Smooth muscle cell (in vitro differentiated cells): ENCODE measurements around the gene POLR2E. TPM values are rescaled to one million over a fixed set of nuclear protein-coding genes. Genes with fewer than 3 reads are reported as not detected.

ENCODE experiments used
- DNase-seq: peaks from one replicate; lab custom pipeline; 2025; ENCODE audit not compliant: unreplicated experiment; lab: John Stamatoyannopoulos, UW
- H2AFZ ChIP-seq: fragments of 200-600 bp; sonication (generic); 2 replicates; pipeline ENCODE4 v1.6.0; 2016; ENCODE audit warnings: antibody characterized with exemption, low read depth, mild to moderate bottlenecking
- H3F3A ChIP-seq: fragments of 200-600 bp; sonication (generic); 2 replicates; pipeline ENCODE4 v1.6.0; 2017; ENCODE audit warnings: antibody characterized with exemption, low read depth
- H3K27ac ChIP-seq: fragments of 200-600 bp; sonication (generic); 2 replicates; pipeline ENCODE4 v1.5.1; 2016; ENCODE audit warnings: low read depth, mild to moderate bottlenecking
- H3K27me3 ChIP-seq: fragments of 200-600 bp; sonication (generic); 2 replicates; pipeline ENCODE4 v1.6.1; 2016; ENCODE audit warnings: low read depth, mild to moderate bottlenecking
- H3K36me3 ChIP-seq: fragments of 200-600 bp; sonication (generic); 2 replicates; pipeline ENCODE4 v1.5.1; 2016; ENCODE audit warnings: low read depth
- H3K4me1 ChIP-seq: fragments of 200-600 bp; sonication (generic); 2 replicates; pipeline ENCODE4 v1.5.1; 2016; ENCODE audit warnings: low read depth
- H3K4me2 ChIP-seq: fragments of 200-600 bp; sonication (generic); 2 replicates; pipeline ENCODE4 v1.6.0; 2016; ENCODE audit warnings: mild to moderate bottlenecking
- H3K4me3 ChIP-seq: fragments of 200-600 bp; sonication (generic); 2 replicates; pipeline ENCODE4 v1.5.1; 2016; ENCODE audit warnings: mild to moderate bottlenecking
- H3K79me2 ChIP-seq: fragments of 200-600 bp; sonication (generic); 2 replicates; pipeline ENCODE4 v1.6.0; 2016; ENCODE audit warnings: low read depth, mild to moderate bottlenecking
- H3K9ac ChIP-seq: fragments of 200-600 bp; sonication (generic); 2 replicates; pipeline ENCODE4 v1.6.0; 2016; ENCODE audit warnings: low read depth
- H3K9me3 ChIP-seq: fragments of 200-600 bp; sonication (generic); replicated peaks from 2 replicates; pipeline ENCODE4 v1.5.1; 2016; ENCODE audit warnings: low read depth
- H4K20me1 ChIP-seq: fragments of 200-600 bp; sonication (generic); 2 replicates; pipeline ENCODE4 v1.6.0; 2016; ENCODE audit warnings: low read depth
- WGBS: methylation state at CpG from one replicate; pipeline ENCODE4 v1.1.7; 2016; ENCODE audit warnings: low lambda C conversion rate; 5-methylcytosine and 5-hydroxymethylcytosine counted together
- polyA plus RNA-seq: library from polyadenylated mRNA; unstranded; fragments of >200 nt; fragmentation: Nextera tagmentation; extraction: Ambion mirVana; gene quantifications from 2 replicates; pipeline ENCODE4 v1.2.1, GENCODE V29; 2016
- total RNA-seq: library from RNA; depleted of rRNA; stranded (reverse); fragments of >200 nt; gene quantifications from 2 replicates; pipeline ENCODE4 v1.2.3, GENCODE V29; 2014
- TF ChIP-seq, protein P1 (sequence below): fragments of 200-600 bp; sonication (generic); IDR thresholded peaks from 2 replicates; pipeline ENCODE4 v1.5.1; 2017; ENCODE audit warnings: borderline replicate concordance, mild to moderate bottlenecking, antibody characterized with exemption; ENCODE audit not compliant: insufficient read depth, poor library complexity, severe bottlenecking

Gene POLR2E
- total and polyA plus RNA-seq, 2 experiments from 2014 or later: 114 to 235 TPM

DNA sequence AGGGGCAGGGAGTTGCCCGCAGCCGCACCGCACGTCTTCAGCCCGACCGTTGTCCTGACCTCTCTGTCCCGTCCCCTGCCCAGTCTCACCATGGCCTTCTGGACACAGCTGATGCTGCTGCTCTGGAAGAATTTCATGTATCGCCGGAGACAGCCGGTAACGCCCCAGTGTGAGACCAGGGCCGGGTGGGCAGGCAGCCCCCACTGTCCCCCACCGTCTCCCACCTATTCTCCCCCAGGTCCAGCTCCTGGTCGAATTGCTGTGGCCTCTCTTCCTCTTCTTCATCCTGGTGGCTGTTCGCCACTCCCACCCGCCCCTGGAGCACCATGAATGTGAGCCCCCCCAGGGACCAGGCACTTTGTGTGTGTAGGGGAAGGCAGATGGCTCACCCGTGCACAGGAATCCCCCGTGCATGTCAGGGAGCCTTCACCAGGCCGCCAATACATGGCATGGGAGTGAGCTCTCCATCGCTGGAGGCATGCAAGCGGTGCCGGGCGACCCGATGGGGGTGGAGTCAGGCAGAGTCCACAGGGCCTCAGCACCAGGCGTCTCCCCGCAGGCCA, 53.8 kb downstream of the POLR2E start:
- Histone ChIP-seq H3K27ac (no peak overlapping the region), H4K20me1 (peaks cover 33% of the 10 kb centered on the region), H3F3A (no peaks in the 10 kb centered on the region), H3K36me3 (no peaks in the 10 kb centered on the region), H3K9ac (no peak overlapping the region), H3K9me3 (no peaks in the 10 kb centered on the region), H3K4me3 (peak overlapping the region; percentile 54), H3K79me2 (no peaks in the 10 kb centered on the region), H3K4me1 (peaks cover 6% of the 10 kb centered on the region), H2AFZ (no peak overlapping the region), H3K4me2 (peak overlapping the region; percentile 87), H3K27me3 (no peaks in the 10 kb centered on the region)
- TF ChIP-seq, protein P1, sequence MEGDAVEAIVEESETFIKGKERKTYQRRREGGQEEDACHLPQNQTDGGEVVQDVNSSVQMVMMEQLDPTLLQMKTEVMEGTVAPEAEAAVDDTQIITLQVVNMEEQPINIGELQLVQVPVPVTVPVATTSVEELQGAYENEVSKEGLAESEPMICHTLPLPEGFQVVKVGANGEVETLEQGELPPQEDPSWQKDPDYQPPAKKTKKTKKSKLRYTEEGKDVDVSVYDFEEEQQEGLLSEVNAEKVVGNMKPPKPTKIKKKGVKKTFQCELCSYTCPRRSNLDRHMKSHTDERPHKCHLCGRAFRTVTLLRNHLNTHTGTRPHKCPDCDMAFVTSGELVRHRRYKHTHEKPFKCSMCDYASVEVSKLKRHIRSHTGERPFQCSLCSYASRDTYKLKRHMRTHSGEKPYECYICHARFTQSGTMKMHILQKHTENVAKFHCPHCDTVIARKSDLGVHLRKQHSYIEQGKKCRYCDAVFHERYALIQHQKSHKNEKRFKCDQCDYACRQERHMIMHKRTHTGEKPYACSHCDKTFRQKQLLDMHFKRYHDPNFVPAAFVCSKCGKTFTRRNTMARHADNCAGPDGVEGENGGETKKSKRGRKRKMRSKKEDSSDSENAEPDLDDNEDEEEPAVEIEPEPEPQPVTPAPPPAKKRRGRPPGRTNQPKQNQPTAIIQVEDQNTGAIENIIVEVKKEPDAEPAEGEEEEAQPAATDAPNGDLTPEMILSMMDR: no peak
- WGBS: 55% methylated on average over 25 of the region's 26 CpGs
- DNase-seq: no peak

DNA sequence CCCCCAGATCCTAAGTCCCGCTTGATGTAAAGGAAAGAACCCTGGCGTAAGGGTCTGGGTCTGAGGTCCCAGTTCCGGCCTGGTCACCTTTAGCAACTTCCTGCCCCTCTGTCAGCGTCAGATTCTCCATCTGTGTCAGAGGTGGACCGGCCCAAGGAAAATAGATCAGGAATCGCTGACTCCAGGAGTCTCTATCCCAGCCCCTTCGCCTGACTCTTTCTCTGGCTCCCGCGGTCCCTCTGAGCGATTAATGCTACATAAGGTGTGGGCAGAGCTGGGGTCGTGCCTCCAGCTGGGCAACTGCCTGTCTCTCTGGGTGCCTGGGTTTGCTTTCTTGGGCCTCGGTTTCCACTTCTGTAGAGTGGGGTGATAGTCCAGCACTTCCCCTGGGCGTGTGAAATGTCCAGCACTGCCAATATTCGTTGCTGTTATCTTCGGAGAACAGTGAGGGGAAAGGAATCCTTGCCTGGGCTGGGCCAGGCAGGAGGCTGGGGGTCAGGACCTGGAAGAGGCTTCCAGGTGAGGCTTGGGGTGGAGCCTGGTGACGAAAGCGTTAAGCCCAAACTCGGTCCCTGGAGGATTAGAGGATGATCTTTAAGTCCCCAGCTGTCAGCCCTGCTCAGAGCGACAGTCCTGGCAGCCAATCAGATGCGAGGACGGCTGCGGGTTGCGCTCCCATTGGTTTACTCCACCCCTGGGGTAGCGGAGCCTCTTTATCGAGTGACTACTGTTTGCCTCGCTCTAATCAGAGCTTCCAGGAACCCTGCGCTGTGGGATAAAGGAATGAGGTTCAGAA, 54.5 kb downstream of the POLR2E start:
- no peak overlapping the region for H3K27ac ChIP-seq
- DNase-seq: peak; percentile 38
- TF ChIP-seq, protein P1: no peak
- no peak overlapping the region for H3K9ac ChIP-seq
- no peak overlapping the region for H2AFZ ChIP-seq
- H3K36me3 ChIP-seq: no peaks in the 10 kb centered on the region
- peak overlapping the region; percentile 87 for H3K4me2 ChIP-seq
- H3K4me3 ChIP-seq: peak overlapping the region; percentile 54
- WGBS: 9% methylated on average over 27 of the region's 27 CpGs
- no peaks in the 10 kb centered on the region for H3K27me3 ChIP-seq
- H3K79me2 ChIP-seq: peaks cover 5% of the 10 kb centered on the region
- H3K9me3 ChIP-seq: no peaks in the 10 kb centered on the region
- peaks cover 6% of the 10 kb centered on the region for H3K4me1 ChIP-seq
- no peaks in the 10 kb centered on the region for H3F3A ChIP-seq
- peaks cover 40% of the 10 kb centered on the region for H4K20me1 ChIP-seq

DNA sequence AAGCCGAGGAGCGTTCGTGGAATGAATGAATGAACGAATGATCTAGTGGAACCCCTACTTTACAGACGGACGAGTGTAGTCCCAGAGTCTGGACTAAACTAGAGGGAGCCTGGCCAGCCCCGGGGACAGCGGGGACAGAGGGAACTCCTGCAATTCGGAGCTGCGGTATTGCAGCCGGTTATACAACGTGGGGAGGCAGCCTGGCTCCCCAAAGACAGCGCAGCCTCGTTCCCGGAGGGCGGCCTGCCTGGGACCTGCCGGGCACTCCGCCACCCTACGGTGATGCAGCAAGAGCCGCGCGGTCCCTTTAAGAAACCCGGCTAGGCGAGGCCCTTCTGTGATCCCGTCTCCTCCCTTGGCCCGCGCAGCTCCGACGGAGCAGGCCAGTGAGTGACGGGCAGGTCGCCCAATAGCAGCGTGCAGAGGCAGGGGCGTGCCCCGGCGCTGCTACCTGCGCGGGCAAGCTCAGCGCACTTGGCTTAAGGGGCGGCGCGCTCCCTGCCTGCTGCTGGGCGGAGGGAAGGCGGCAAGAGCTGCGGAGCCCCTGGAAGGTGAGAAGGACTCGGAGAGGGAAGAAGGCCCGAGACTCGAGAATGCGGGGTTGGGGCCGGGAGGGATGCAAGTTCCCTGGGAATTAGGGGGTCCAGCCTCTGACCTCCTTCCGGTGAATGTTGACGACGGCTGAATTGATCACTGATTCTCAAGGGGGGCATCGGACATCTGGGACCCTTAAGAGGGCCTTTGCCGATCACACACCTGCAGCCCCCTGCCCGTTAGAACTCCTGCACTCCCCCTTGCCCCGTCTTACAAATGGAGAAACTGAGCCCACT, 55.3 kb downstream of the POLR2E start, which contains the start of gene ABCA7:
Gene ABCA7 (plus strand): TSS at position 462 of the 830 bp plus-strand sequence. CDS start 1,255 bp downstream, outside the sequence.
- H3K4me2 ChIP-seq: peak within 1 kb of the TSS; percentile 87

More for the DNA sequence above, 55.3 kb downstream of the POLR2E start, which contains the start of gene ABCA7:
- TF ChIP-seq, protein P1: no peak
- no peak within 1 kb of the TSS for H2AFZ ChIP-seq
- H4K20me1 ChIP-seq: peaks cover 48% of the 10 kb centered on the region
- peak; percentile 75 for DNase-seq
- H3K79me2 ChIP-seq: peaks cover 10% of the 10 kb centered on the region
- no peak within 1 kb of the TSS for H3K9ac ChIP-seq
- H3K9me3 ChIP-seq: no peaks in the 10 kb centered on the region
- no peaks in the 10 kb centered on the region for H3F3A ChIP-seq
- 5% methylated on average over 55 of the region's 56 CpGs for WGBS
- H3K27me3 ChIP-seq: no peaks in the 10 kb centered on the region
- peak within 1 kb of the TSS; percentile 54 for H3K4me3 ChIP-seq
- H3K36me3 ChIP-seq: no peaks in the 10 kb centered on the region
- H3K4me1 ChIP-seq: peaks cover 6% of the 10 kb centered on the region
- peak within 1 kb of the TSS; percentile 47 for H3K27ac ChIP-seq
